ENCODE results near the gene HID1. TPM values are rescaled to one million over a fixed set of nuclear protein-coding genes. Genes with fewer than 3 reads are reported as not detected.
A peak's percentile ranks its signal among the peaks of the same experiment; 100 is the strongest.

Gene HID1
- total and polyA plus RNA-seq, 2 experiments from 2014 or later, result 8.7 to 10.9 TPM

- TF ChIP-seq REST (IDR thresholded peaks at IDR 0.05; ENCODE audit: unreplicated experiment) (no peak), POLR2AphosphoS5 (IDR thresholded peaks at IDR 0.05; ENCODE audit: low read depth) (no peak), CTCF (conservative IDR thresholded peaks at IDR 0.05; ENCODE audit: low read depth in 2 of 2) (no peak), JUNB (IDR thresholded peaks at IDR 0.05; ENCODE audit: unreplicated experiment) (no peak), EZH2 (IDR thresholded peaks at IDR 0.05; ENCODE audit: low read depth, unreplicated experiment) (no peak), EZH2phosphoT487 (IDR thresholded peaks at IDR 0.05; ENCODE audit: unreplicated experiment) (no peak)
Observed at GRCh38 chr17:74953134-74953687, 19.3 kb downstream of the HID1 start (continued).

GRCh38 chr17:74952431-74953133 is 20.0 kb downstream of the HID1 start:
- H3K4me3 Mint-ChIP-seq, result no peak overlapping the region
- no peak for TF ChIP-seq ETS1 (IDR thresholded peaks at IDR 0.05)
- no peak for TF ChIP-seq STAT1 (IDR thresholded peaks at IDR 0.05; ENCODE audit: unreplicated experiment)
- no peak for TF ChIP-seq POLR2AphosphoS5 (IDR thresholded peaks at IDR 0.05; ENCODE audit: low read depth)
- no peak for TF ChIP-seq JUNB (IDR thresholded peaks at IDR 0.05; ENCODE audit: unreplicated experiment)

More at GRCh38 chr17:74952431-74953133, 20.0 kb downstream of the HID1 start:
- no peaks in the 10 kb centered on the region for H4K20me1 ChIP-seq (replicated peaks; ENCODE audit: insufficient read depth)
- Mint-ChIP-seq H3K27me3 (ENCODE audit: insufficient read depth, low read depth, poor library complexity) (peaks cover 11% of the 10 kb centered on the region), H3K4me1 (peaks cover 9% of the 10 kb centered on the region; the same call in 2 of the 3 replicates), H3K9me3 (no peaks in the 10 kb centered on the region), H3K36me3 (ENCODE audit: low read depth) (no peaks in the 10 kb centered on the region), H3K27ac (no peak overlapping the region)
- H3K4me1 ChIP-seq (ENCODE audit: insufficient read depth), result peaks cover 5% of the 10 kb centered on the region; the same call in 1 of the 2 replicates
- DNase-seq (ENCODE audit: low spot score), result no peak
- H2AFZ ChIP-seq, result peak overlapping the region; percentile 18; the same call in 1 of the 2 replicates
- H3K4me3 ChIP-seq, result no peak overlapping the region
- no peaks in the 10 kb centered on the region for H3F3A ChIP-seq (replicated peaks; ENCODE audit: low read depth)
- no peaks in the 10 kb centered on the region for H3K9me2 ChIP-seq (ENCODE audit: insufficient read depth)
- peak overlapping the region; percentile 51; the same call in 1 of the 2 replicates for H3K4me2 ChIP-seq
- ATAC-seq, result peak; percentile 12
- H3K27me3 ChIP-seq (ENCODE audit: insufficient read depth), result no peaks in the 10 kb centered on the region
- no peak overlapping the region for H3K27ac ChIP-seq (ENCODE audit: low read depth)
- no peaks in the 10 kb centered on the region for H3K36me3 ChIP-seq (ENCODE audit: insufficient read depth)
- no peaks in the 10 kb centered on the region for H3K79me2 ChIP-seq (replicated peaks; ENCODE audit: insufficient read depth)

Measured in GM23338 (cell line).